Prostate gland (tissue), 2 donors: ENCODE measurements around the gene GNAQ.

Experiments
- POLR2A ChIP-seq: fragments of 450-650 bp; IDR thresholded peaks from one replicate; pipeline ENCODE4 v1.6.1; 2016; ENCODE audit warnings: antibody characterized with exemption, mild to moderate bottlenecking
- POLR2AphosphoS5 ChIP-seq: sonication (generic); formaldehyde crosslinking; IDR thresholded peaks from one replicate; pipeline ENCODE4 v1.6.1; 2017; ENCODE audit warnings: antibody characterized with exemption
- TF ChIP-seq, protein P1 (sequence below), 4 experiments: fragments of 200-600 bp in 2 of 4; fragments of 450-650 bp in 2 of 4; sonication (generic) in 2 of 4; IDR thresholded peaks; 1 replicate in 3 of 4; 2 replicates in 1 of 4; pipeline ENCODE4 v1.5.1; 2016 to 2019; ENCODE audit warnings: antibody characterized with exemption in 4 of 4, mild to moderate bottlenecking in 2 of 4, moderate library complexity in 2 of 4

DNA sequence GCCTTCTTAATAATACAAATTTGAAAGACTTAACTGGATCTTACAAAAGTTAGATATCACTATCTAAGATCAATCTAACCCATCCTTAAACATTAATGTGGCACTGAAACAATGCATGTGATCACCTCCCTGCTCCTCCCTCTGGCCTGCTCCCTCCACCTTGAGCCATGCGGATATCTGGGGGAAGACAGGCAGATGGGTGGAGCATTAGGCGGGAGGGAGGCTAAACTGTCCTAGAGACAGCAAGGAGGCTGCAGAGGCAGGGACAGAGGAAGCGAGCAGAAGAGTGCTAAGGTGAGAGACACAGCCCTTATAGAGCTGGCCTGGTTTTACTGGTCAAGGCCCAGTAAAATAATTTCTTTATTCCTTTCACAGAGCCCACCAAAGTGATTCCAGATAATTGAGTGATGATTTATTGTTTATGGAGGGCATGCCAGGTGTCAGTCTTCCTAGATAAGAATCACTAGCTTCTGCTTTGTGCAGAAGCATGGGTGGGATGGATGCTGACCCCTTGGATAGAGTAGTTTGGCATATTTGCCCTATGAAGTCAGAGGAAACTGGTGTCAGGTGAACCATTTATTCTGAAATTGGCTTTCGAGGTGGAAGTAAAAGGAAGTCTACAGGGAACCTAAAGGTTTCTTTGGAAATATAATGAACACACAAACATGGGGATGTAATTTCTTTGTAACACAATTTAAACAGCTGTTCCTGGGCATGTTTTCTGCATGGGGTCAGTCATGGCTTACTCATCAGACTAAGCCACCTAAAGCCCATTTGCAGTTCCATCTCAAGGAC is 188.3 kb downstream of the GNAQ start:
- TF ChIP-seq, protein P1, sequence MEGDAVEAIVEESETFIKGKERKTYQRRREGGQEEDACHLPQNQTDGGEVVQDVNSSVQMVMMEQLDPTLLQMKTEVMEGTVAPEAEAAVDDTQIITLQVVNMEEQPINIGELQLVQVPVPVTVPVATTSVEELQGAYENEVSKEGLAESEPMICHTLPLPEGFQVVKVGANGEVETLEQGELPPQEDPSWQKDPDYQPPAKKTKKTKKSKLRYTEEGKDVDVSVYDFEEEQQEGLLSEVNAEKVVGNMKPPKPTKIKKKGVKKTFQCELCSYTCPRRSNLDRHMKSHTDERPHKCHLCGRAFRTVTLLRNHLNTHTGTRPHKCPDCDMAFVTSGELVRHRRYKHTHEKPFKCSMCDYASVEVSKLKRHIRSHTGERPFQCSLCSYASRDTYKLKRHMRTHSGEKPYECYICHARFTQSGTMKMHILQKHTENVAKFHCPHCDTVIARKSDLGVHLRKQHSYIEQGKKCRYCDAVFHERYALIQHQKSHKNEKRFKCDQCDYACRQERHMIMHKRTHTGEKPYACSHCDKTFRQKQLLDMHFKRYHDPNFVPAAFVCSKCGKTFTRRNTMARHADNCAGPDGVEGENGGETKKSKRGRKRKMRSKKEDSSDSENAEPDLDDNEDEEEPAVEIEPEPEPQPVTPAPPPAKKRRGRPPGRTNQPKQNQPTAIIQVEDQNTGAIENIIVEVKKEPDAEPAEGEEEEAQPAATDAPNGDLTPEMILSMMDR (IDR thresholded peaks at IDR 0.05): no peak
- TF ChIP-seq POLR2A (no peak), POLR2AphosphoS5 (no peak)
